B cell (primary cell): ENCODE measurements around the gene POSTN. TPM values are rescaled to one million over a fixed set of nuclear protein-coding genes. Genes with fewer than 3 reads are reported as not detected.

Experiments used
- ATAC-seq: fragments of 200-7000 bp; cut with Tn5 transposase; one replicate; pipeline ENCODE4 v1.10.0; 2021; ENCODE audit warnings: low read depth, mild to moderate bottlenecking, moderate number of reproducible peaks, moderate library complexity
- CTCF ChIA-PET: fragments of 350-600 bp; sonication (Branson Sonifier 250); formaldehyde crosslinking; loops from one replicate; lab custom pipeline; 2021; ENCODE audit warnings: antibody characterized with exemption, inconsistent platforms; lab: Charles Lee
- POLR2A ChIA-PET: fragments of 350-600 bp; sonication (Branson Sonifier 250); formaldehyde crosslinking; loops from one replicate; lab custom pipeline; 2021; ENCODE audit warnings: antibody characterized with exemption; lab: Charles Lee
- DNase-seq: peaks from one replicate; pipeline ENCODE4 v3.0.0; 2013
- H2AFZ ChIP-seq: 2 replicates; pipeline ENCODE4 v1.6.1; 2012; ENCODE audit warnings: mild to moderate bottlenecking, low read depth, low read length; ENCODE audit not compliant: insufficient read depth, poor library complexity, severe bottlenecking
- H3K27ac ChIP-seq, 2 donors: 1 replicate in 1 of 2; 2 replicates in 1 of 2; pipeline ENCODE4 v1.5.1; 2012 to 2013; ENCODE audit warnings: low read length in 2 of 2, mild to moderate bottlenecking in 2 of 2, moderate library complexity in 1 of 2
- H3K27me3 ChIP-seq, 4 experiments: fragments of 200-600 bp in 1 of 4; sonication (generic) in 1 of 4; replicated peaks in 1 of 4; 1 replicate in 2 of 4; 2 replicates in 2 of 4; pipeline versions ENCODE4 v1.6.1 to v1.7.0; 2013 to 2016; ENCODE audit warnings: low read length in 3 of 4, mild to moderate bottlenecking in 2 of 4, mixed read lengths in 1 of 4, moderate library complexity in 1 of 4; ENCODE audit not compliant: insufficient read depth in 4 of 4, control insufficient read depth in 3 of 4; ENCODE audit errors: control extremely low read depth in 1 of 4
- H3K36me3 ChIP-seq, 2 experiments: replicated peaks in 1 of 2; 1 replicate in 1 of 2; 2 replicates in 1 of 2; pipeline versions ENCODE4 v1.6.1 to v1.7.1; 2013; ENCODE audit warnings: low read length in 1 of 2; ENCODE audit not compliant: insufficient read depth in 2 of 2, control insufficient read depth in 1 of 2; ENCODE audit errors: control extremely low read depth in 1 of 2, extremely low read depth in 1 of 2
- H3K4me1 ChIP-seq, 2 donors: fragments of 200-600 bp in 1 of 2; sonication (generic) in 1 of 2; 1 replicate in 1 of 2; 2 replicates in 1 of 2; pipeline versions ENCODE4 v1.5.1 to v1.6.1; 2013 to 2017; ENCODE audit warnings: low read length in 2 of 2; ENCODE audit not compliant: control insufficient read depth in 2 of 2, insufficient read depth in 2 of 2
- H3K4me2 ChIP-seq: replicated peaks from 2 replicates; pipeline ENCODE3; 2012; ENCODE audit warnings: mild to moderate bottlenecking, low read depth, low read length; ENCODE audit not compliant: poor library complexity, severe bottlenecking
- H3K4me3 ChIP-seq, 5 experiments: fragments of 200-600 bp in 1 of 5; sonication (generic) in 1 of 5; 1 replicate in 3 of 5; 2 replicates in 2 of 5; pipeline versions ENCODE4 v1.5.1 to v1.7.0; 2011 to 2016; ENCODE audit warnings: low read length in 4 of 5, mild to moderate bottlenecking in 4 of 5, low read depth in 2 of 5, control low read depth in 1 of 5, moderate library complexity in 1 of 5; ENCODE audit not compliant: insufficient read depth in 1 of 5; ENCODE audit errors: control extremely low read depth in 1 of 5, extremely low read depth in 1 of 5
- H3K79me2 ChIP-seq: fragments of 200-600 bp; sonication (generic); one replicate; pipeline ENCODE4 v1.6.0; 2016; ENCODE audit warnings: low read length; ENCODE audit not compliant: control insufficient read depth, insufficient read depth
- H3K9ac ChIP-seq: fragments of 200-600 bp; sonication (generic); 2 replicates; pipeline ENCODE4 v1.6.1; 2017; ENCODE audit warnings: mild to moderate bottlenecking, low read length, moderate library complexity
- H3K9me3 ChIP-seq, 3 donors: one replicate each; pipeline versions ENCODE4 v1.6.1 to v1.7.1; 2013; ENCODE audit warnings: low read length in 2 of 3; ENCODE audit not compliant: control insufficient read depth in 2 of 3, insufficient read depth in 1 of 3; ENCODE audit errors: control extremely low read depth in 1 of 3
- H4K20me1 ChIP-seq: 2 replicates; pipeline ENCODE4 v1.6.0; 2012; ENCODE audit warnings: mild to moderate bottlenecking, low read length; ENCODE audit not compliant: insufficient read depth, control insufficient read depth, poor library complexity, severe bottlenecking
- H3K27ac Mint-ChIP-seq: one replicate; pipeline ENCODE4 v1.8.0; 2021; ENCODE audit warnings: mixed read lengths
- H3K27me3 Mint-ChIP-seq: one replicate; pipeline ENCODE4 v1.8.0; 2021; ENCODE audit warnings: mixed read lengths
- H3K4me1 Mint-ChIP-seq: one replicate; pipeline ENCODE4 v1.8.0; 2021; ENCODE audit warnings: mixed read lengths
- H3K4me3 Mint-ChIP-seq: one replicate; pipeline ENCODE4 v1.8.0; 2021; ENCODE audit warnings: mixed read lengths
- H3K9me3 Mint-ChIP-seq: one replicate; pipeline ENCODE4 v1.8.0; 2022; ENCODE audit warnings: mixed read lengths; ENCODE audit not compliant: insufficient read depth
- EZH2 ChIP-seq: IDR thresholded peaks from 2 replicates; pipeline ENCODE4 v1.6.1; 2012; ENCODE audit warnings: borderline replicate concordance, low read depth, mild to moderate bottlenecking, moderate library complexity, low read length; ENCODE audit not compliant: insufficient read depth, poor library complexity, severe bottlenecking
- WGBS: methylation state at CpG from one replicate; pipeline ENCODE4 v1.1.5; 2013; ENCODE audit warnings: missing lambda C conversion rate; ENCODE audit not compliant: insufficient coverage; 5-methylcytosine and 5-hydroxymethylcytosine counted together
- intact Hi-C: fragments of 100-400 bp; cut with micrococcal nuclease; formaldehyde crosslinking; loops from one replicate; pipeline ENCODE4 v1.10.0; 2022
- polyA plus RNA-seq: library from polyadenylated mRNA; depleted of rRNA; stranded (reverse); fragments of >200 nt; gene quantifications from 2 replicates; pipeline ENCODE4 v1.2.3, GENCODE V29; 2012
- total RNA-seq, 2 donors: library from RNA; stranded (reverse); fragments of 120-200 nt in 1 of 2; gene quantifications; 1 replicate in 1 of 2; 2 replicates in 1 of 2; pipeline versions ENCODE4 v1.2.3 to v1.2.4, GENCODE V29; 2013 to 2022
- TF ChIP-seq, protein P1 (sequence below): fragments of 200-600 bp; IDR thresholded peaks from one replicate; pipeline ENCODE4 v1.8.0; 2022; ENCODE audit warnings: antibody characterized with exemption, mild to moderate bottlenecking

The POSTN gene
- total and polyA plus RNA-seq, 2 donors (not counting 1 experiment from before 2014, with no cell fraction given) = not detected

DNA sequence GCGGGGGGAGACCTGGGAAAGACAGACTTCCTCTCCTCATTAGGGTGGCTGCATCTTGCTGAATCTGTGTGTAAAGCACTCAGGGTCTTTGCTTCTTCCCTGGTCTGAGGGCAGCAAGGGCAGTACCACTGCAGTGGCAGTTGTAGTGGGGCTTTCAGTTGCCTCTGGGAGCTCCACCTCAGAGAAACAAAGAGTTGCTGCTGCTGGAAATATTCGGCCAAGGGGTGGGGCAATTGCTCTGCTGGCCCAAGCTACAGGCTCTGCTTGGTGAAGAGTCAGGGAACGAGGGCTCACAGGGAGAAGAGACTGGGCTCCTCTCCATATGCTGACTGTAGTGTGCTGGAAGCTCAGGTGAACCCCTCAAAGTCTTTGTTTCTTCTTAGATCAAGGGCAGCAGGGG lies 52.5 kb downstream of the POSTN start:
- Histone ChIP-seq H3K36me3 (no peaks in the 10 kb centered on the region), H3K27me3 (no peaks in the 10 kb centered on the region), H3K79me2 (no peaks in the 10 kb centered on the region), H2AFZ (no peak overlapping the region), H3K4me1 (no peaks in the 10 kb centered on the region), H3K4me3 (no peak overlapping the region), H3K9me3 (peaks cover 0 to 22% (median 4%) of the 10 kb centered on the region in 3 donors), H3K9ac (no peak overlapping the region), H3K4me2 (no peak overlapping the region), H3K27ac (no peak overlapping the region), H4K20me1 (no peaks in the 10 kb centered on the region)
- POLR2A ChIA-PET = no interaction called here
- CTCF ChIA-PET = no interaction called here
- Mint-ChIP-seq H3K27ac (no peak overlapping the region), H3K4me1 (no peaks in the 10 kb centered on the region), H3K9me3 (peaks cover 3% of the 10 kb centered on the region), H3K4me3 (no peak overlapping the region), H3K27me3 (no peaks in the 10 kb centered on the region)
- TF ChIP-seq, protein P1, sequence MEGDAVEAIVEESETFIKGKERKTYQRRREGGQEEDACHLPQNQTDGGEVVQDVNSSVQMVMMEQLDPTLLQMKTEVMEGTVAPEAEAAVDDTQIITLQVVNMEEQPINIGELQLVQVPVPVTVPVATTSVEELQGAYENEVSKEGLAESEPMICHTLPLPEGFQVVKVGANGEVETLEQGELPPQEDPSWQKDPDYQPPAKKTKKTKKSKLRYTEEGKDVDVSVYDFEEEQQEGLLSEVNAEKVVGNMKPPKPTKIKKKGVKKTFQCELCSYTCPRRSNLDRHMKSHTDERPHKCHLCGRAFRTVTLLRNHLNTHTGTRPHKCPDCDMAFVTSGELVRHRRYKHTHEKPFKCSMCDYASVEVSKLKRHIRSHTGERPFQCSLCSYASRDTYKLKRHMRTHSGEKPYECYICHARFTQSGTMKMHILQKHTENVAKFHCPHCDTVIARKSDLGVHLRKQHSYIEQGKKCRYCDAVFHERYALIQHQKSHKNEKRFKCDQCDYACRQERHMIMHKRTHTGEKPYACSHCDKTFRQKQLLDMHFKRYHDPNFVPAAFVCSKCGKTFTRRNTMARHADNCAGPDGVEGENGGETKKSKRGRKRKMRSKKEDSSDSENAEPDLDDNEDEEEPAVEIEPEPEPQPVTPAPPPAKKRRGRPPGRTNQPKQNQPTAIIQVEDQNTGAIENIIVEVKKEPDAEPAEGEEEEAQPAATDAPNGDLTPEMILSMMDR = no peak
- no peak for TF ChIP-seq EZH2
- intact Hi-C loops = no loop called here
- ATAC-seq = no peak
- DNase-seq = no peak
- WGBS = 70% methylated on average over 3 of the region's 3 CpGs

- no peak for TF ChIP-seq EZH2
- TF ChIP-seq, protein P1 = no peak
- ATAC-seq = no peak
Observed at GRCh38 chr13:37544995-37545394, 53.6 kb downstream of the POSTN start.

More at GRCh38 chr13:37544995-37545394, 53.6 kb downstream of the POSTN start:
- no peaks in the 10 kb centered on the region for H3K27me3 ChIP-seq
- ChIA-PET CTCF (no interaction called here), POLR2A (no interaction called here)
- H3K9ac ChIP-seq = no peak overlapping the region
- Mint-ChIP-seq H3K4me1 (no peaks in the 10 kb centered on the region), H3K9me3 (no peaks in the 10 kb centered on the region), H3K4me3 (no peak overlapping the region), H3K27ac (no peak overlapping the region), H3K27me3 (no peaks in the 10 kb centered on the region)
- no peak overlapping the region for H3K4me3 ChIP-seq
- DNase-seq = no peak
- intact Hi-C loops = no loop called here
- no peaks in the 10 kb centered on the region for H3K4me1 ChIP-seq
- no peak overlapping the region for H3K27ac ChIP-seq
- 100% methylated on average over 1 of the region's 3 CpGs for WGBS
- peaks cover 0 to 20% (median 4%) of the 10 kb centered on the region in 3 donors for H3K9me3 ChIP-seq
- H3K79me2 ChIP-seq = no peaks in the 10 kb centered on the region
- no peaks in the 10 kb centered on the region for H3K36me3 ChIP-seq
- H2AFZ ChIP-seq = no peak overlapping the region
- H3K4me2 ChIP-seq = no peak overlapping the region
- H4K20me1 ChIP-seq = no peaks in the 10 kb centered on the region
